NB4 (cell line): ENCODE measurements around the gene FUT8.

Experiments used
- POLR2A ChIP-seq: IDR thresholded peaks from 2 replicates; pipeline ENCODE4 v1.6.1; 2011; ENCODE audit warnings: mild to moderate bottlenecking; ENCODE audit not compliant: insufficient read length; ENCODE audit errors: extremely low read depth
- TF ChIP-seq, protein P1 (sequence below): IDR thresholded peaks from one replicate; pipeline ENCODE4 v1.5.1; 2012; ENCODE audit warnings: low read depth, low read length

DNA sequence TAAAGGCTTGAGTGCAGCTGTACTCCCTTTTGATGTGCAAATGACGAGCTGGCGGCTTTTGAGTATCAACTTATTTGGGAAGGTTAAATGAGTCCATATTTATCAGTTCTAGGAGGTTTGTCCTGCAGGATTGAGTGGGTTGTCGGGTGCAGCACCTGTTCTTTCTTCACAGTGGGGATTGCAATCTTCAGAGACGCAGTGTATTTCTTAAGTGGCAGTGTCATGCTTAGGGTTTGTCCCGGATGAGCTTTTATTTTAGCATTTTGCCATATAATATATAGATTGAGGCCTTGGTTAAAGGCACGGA, 1.2 kb downstream of the FUT8 start:
- TF ChIP-seq, protein P1, sequence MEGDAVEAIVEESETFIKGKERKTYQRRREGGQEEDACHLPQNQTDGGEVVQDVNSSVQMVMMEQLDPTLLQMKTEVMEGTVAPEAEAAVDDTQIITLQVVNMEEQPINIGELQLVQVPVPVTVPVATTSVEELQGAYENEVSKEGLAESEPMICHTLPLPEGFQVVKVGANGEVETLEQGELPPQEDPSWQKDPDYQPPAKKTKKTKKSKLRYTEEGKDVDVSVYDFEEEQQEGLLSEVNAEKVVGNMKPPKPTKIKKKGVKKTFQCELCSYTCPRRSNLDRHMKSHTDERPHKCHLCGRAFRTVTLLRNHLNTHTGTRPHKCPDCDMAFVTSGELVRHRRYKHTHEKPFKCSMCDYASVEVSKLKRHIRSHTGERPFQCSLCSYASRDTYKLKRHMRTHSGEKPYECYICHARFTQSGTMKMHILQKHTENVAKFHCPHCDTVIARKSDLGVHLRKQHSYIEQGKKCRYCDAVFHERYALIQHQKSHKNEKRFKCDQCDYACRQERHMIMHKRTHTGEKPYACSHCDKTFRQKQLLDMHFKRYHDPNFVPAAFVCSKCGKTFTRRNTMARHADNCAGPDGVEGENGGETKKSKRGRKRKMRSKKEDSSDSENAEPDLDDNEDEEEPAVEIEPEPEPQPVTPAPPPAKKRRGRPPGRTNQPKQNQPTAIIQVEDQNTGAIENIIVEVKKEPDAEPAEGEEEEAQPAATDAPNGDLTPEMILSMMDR = no peak
- no peak for TF ChIP-seq POLR2A
